Stimulated activated CD4-positive, alpha-beta T cell treated with anti-CD3 and anti-CD28 coated beads, TNF-alpha, amount 100 ng/mL, for 24 hours (primary cell): ENCODE measurements around the gene CRK.
A peak's percentile ranks its signal among the peaks of the same experiment; 100 is the strongest.

Source experiments
- DNase-seq, 3 experiments: peaks; one replicate each; pipeline ENCODE4 v3.0.0-alpha.2; 2020; ENCODE audit warnings: low read depth in 3 of 3

Gene CRK

DNA sequence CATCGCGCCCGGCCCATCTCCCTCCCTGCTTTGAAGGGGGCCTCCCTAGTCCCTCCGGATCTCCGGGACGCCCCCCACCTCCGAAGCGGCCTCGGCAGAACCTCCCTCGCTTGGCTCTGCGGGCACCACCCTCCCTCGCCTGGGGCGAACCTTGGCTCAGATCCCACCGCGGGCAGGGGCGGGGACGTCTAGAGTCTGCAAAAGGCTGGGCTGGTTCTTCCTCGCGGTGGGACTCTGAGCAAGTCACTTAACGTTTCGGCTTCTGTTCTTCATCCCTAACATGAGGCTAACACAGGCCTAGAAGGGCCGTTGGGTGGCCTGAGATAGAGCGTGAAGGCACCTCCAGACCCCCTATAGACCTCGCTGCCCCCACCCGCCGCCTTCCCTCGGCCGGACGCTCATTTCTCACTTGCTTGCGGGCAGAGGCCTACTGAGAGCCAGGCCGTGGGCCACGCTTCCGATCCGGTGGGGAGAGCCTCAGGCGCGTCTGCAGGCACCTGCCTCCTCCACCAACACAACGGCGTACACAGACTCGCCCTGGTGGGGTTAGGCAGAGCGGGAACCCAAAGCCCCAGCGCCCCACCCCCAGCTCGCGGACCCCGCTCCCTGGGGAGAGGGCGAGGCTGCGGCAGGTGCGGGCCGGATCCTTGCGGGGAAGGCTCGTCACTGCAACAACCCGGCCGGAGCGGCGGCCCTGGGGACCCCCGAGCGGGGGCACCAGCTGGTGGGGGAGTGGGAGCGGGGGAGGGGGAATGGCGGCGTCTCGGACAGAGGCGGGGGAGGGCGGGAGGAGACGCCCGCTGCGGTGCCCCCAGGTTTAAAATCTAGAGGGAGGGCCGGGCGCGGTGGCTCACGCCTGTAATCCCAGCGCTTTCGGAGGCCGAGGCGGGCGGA lies 31.0 kb upstream of the CRK start:
- peak; percentile 48 to 74 (median 57) for DNase-seq

GRCh38 chr17:1485423-1486376 lies 29.7 kb upstream of the CRK start:
- DNase-seq: peak in 1 of 3 experiments; percentile 60

- no peak for DNase-seq
These were observed 28.8 kb upstream of the CRK start for GRCh38 chr17:1484676-1485422.

GRCh38 chr17:1484060-1484535 lies 28.1 kb upstream of the CRK start:
- DNase-seq: no peak

GRCh38 chr17:1482680-1483079 lies 26.6 kb upstream of the CRK start:
- DNase-seq: no peak

GRCh38 chr17:1481736-1482135 lies 25.7 kb upstream of the CRK start:
- DNase-seq: no peak

DNA sequence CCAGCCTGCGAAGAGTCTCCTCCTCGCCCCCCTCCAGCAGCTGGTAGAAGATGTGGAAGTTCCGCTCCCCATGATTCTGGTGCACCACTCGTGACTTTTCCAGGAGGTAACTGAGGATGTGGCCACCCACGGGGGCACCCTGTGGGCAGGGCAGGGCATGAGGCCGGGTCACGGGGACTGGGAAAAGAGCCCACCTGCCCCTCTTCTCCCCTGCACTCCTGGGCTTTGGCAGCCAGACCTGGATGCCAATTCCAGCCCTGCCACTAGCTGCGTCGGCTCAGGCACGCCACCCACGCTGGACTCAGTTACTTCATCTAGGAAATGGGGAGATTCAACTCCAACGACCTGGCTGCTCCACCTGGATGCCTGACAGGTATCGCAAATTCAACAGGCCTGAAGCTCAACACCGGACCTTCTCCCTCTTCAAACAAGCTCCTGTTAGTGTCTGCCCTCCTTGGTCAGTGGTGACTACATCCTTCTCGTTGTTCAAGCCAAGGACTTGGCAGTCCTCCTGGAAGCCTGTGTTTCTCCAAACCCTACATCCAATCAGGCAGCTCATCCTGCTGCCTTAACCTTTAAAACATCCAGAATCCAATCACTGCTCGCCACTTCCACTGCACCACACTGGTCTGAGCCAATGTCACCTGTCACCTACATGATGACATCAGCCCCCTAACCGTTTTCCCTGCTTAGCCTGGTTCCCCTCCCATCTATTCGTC lies 24.9 kb upstream of the CRK start:
- DNase-seq: no peak

GRCh38 chr17:1478418-1478817 lies 22.4 kb upstream of the CRK start:
- no peak for DNase-seq

GRCh38 chr17:1475321-1475854 lies 19.4 kb upstream of the CRK start:
- DNase-seq: no peak

DNA sequence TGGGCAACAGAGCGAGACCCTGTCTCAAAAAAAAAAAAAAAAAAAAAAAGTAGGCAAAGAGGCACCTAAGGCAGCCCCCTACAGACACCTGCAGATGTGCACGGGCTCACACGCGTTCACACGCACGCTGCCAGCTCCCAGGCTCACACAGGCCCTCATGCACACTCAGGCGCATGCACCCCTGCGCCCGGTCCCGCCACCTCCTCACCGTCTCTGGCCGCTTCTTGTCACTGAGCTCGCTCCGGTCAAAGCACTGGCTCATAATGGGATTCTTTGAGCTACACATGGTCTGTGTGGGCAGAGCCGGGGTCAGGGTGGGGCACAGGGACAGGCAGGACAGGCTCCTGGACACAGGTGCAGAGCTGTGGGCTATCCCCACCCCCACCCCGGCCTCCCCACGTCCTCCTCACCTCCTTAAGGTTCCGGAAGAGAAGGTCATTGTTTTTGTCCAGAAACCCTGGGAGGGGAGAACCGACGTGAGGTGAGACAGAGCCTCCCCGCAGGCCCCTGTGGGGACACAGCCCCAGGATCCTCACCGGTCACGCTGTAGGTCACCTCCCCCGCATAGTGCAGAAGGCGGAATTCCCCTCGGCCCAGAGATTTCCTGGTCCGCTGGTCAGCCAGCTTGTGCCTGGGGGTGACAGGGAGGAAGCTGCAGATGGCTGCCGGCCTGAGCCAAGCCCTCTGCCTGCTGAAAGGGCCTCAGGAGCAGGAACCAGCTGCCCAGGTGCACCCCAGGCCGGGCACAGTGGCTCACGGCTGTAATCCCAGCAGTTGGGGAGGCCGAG lies 18.6 kb upstream of the CRK start:
- DNase-seq: no peak

DNA sequence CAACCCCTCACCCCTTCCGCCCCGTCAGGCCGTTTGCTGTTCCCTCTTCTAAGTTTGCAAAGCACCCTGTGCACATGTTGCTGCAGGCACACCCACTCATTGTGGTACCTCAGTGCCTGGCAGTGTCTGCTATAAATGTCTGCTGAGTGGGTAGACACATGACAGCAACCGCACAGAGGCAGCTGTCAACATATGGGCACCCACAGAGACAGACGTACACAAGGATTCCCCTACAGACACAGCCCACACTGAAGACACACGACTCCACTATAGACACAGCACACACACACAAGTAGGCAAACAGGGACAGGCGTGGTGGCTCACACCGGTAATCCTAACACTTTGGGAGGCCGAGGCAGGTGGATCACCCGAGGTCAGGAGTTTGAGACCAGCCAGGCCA lies 17.8 kb upstream of the CRK start:
- no peak for DNase-seq

- no peak for DNase-seq
These were observed 17.1 kb upstream of the CRK start for GRCh38 chr17:1473170-1473569.

GRCh38 chr17:1471911-1472821 lies 16.1 kb upstream of the CRK start:
- no peak for DNase-seq

- no peak for DNase-seq
These were observed 15.5 kb upstream of the CRK start for GRCh38 chr17:1471490-1471889.

- no peak for DNase-seq
These were observed 14.9 kb upstream of the CRK start for GRCh38 chr17:1470755-1471462.

GRCh38 chr17:1470071-1470754 lies 14.2 kb upstream of the CRK start:
- DNase-seq: no peak

- DNase-seq: no peak
These were observed 13.3 kb upstream of the CRK start for GRCh38 chr17:1469231-1469852.
